Renal cortex interstitium (tissue), 11 donors: ENCODE data around the gene RICTOR. TPM values are rescaled to one million over a fixed set of nuclear protein-coding genes. Genes with fewer than 3 reads are reported as not detected.
"Not testable (repeated sequence)": the region's sequence is repeated elsewhere in the genome, so short reads cannot be mapped to it uniquely, and the experiment has no call there.

Experiments
- DNase-seq, 11 donors: peaks; one replicate each; pipeline ENCODE4 v3.0.0-alpha.2; 2013; ENCODE audit warnings: low read depth in 9 of 11, low spot score in 4 of 11; ENCODE audit errors: extremely low read depth in 1 of 11
- polyA plus RNA-seq, 3 donors: library from polyadenylated mRNA; unstranded; fragments of 120-200 nt; gene quantifications; one replicate each; pipeline ENCODE4 v1.2.1, GENCODE V29; 2013; ENCODE audit not compliant: insufficient read length in 3 of 3

Gene RICTOR
- polyA plus RNA-seq, 3 donors, result 21.1 to 31.8 (median 26.6) TPM

- no peak for DNase-seq
Measured at GRCh38 chr5:39064450-39064849, 9.7 kb downstream of the RICTOR start.

GRCh38 chr5:39063037-39063436 lies 11.2 kb downstream of the RICTOR start:
- no peak for DNase-seq

GRCh38 chr5:39062530-39062929 lies 11.7 kb downstream of the RICTOR start:
- DNase-seq, result no peak

- no peak for DNase-seq
Measured at GRCh38 chr5:39062104-39062503, 12.1 kb downstream of the RICTOR start.

GRCh38 chr5:39059064-39059463 lies 15.1 kb downstream of the RICTOR start:
- no peak for DNase-seq

GRCh38 chr5:39058178-39058921 lies 15.8 kb downstream of the RICTOR start:
- no peak for DNase-seq

- no peak for DNase-seq
Measured at GRCh38 chr5:39057734-39058133, 16.5 kb downstream of the RICTOR start.

GRCh38 chr5:39055768-39056398 lies 18.3 kb downstream of the RICTOR start:
- DNase-seq, result no peak

- no peak for DNase-seq
Measured at GRCh38 chr5:39055027-39055767, 19.0 kb downstream of the RICTOR start.

GRCh38 chr5:39053189-39053588 lies 21.0 kb downstream of the RICTOR start:
- no peak for DNase-seq

GRCh38 chr5:39052141-39052540 lies 22.1 kb downstream of the RICTOR start:
- DNase-seq, result no peak

GRCh38 chr5:39049315-39049714 lies 24.9 kb downstream of the RICTOR start:
- DNase-seq, result no peak

- no peak for DNase-seq
Measured at GRCh38 chr5:39040875-39041274, 33.3 kb downstream of the RICTOR start.

GRCh38 chr5:39034493-39034892 lies 39.7 kb downstream of the RICTOR start:
- not testable (repeated sequence) for DNase-seq

GRCh38 chr5:39031041-39031440 lies 43.2 kb downstream of the RICTOR start:
- DNase-seq, result no peak

- DNase-seq, result no peak
Measured at GRCh38 chr5:39025456-39025855, 48.7 kb downstream of the RICTOR start.

GRCh38 chr5:39024884-39025283 lies 49.3 kb downstream of the RICTOR start:
- DNase-seq, result no peak

- no peak for DNase-seq
Measured at GRCh38 chr5:39024005-39024404, 50.2 kb downstream of the RICTOR start.

GRCh38 chr5:39023121-39023520 lies 51.1 kb downstream of the RICTOR start:
- DNase-seq, result no peak

GRCh38 chr5:39022151-39022550 lies 52.0 kb downstream of the RICTOR start:
- no peak for DNase-seq
